CD4-positive, alpha-beta T cell treated with Interleukin-4 for 1 hour (primary cell): Measurements from ENCODE around the gene SLC23A2.
"Not testable (repeated sequence)": the region's sequence is repeated elsewhere in the genome, so short reads cannot be mapped to it uniquely, and the experiment has no call there.

Experiments used
- DNase-seq, 2 donors: peaks; one replicate each; pipeline ENCODE4 v3.0.0-alpha.2; 2020 to 2022

SLC23A2 gene

GRCh38 chr20:4898282-4899244 is 102.7 kb downstream of the SLC23A2 start:
- DNase-seq: no peak

- no peak for DNase-seq
These were observed 103.7 kb downstream of the SLC23A2 start for GRCh38 chr20:4897600-4897999.

- DNase-seq: peak in 1 of 2 donors; percentile 29
These were observed 104.3 kb downstream of the SLC23A2 start for GRCh38 chr20:4896971-4897497.

GRCh38 chr20:4896119-4896702 is 105.1 kb downstream of the SLC23A2 start:
- no peak for DNase-seq

GRCh38 chr20:4894981-4895381 is 106.3 kb downstream of the SLC23A2 start:
- no peak for DNase-seq

- DNase-seq: no peak
These were observed 106.9 kb downstream of the SLC23A2 start for GRCh38 chr20:4894409-4894808.

- no peak for DNase-seq
These were observed 107.6 kb downstream of the SLC23A2 start for GRCh38 chr20:4893709-4894108.

GRCh38 chr20:4891997-4892396 is 109.3 kb downstream of the SLC23A2 start:
- no peak for DNase-seq

- DNase-seq: no peak
These were observed 110.0 kb downstream of the SLC23A2 start for GRCh38 chr20:4891190-4891763.

- no peak for DNase-seq
These were observed 111.9 kb downstream of the SLC23A2 start for GRCh38 chr20:4889446-4889845.

GRCh38 chr20:4887586-4887985 is 113.7 kb downstream of the SLC23A2 start:
- DNase-seq: no peak

- no peak for DNase-seq
These were observed 114.4 kb downstream of the SLC23A2 start for GRCh38 chr20:4886771-4887527.

GRCh38 chr20:4885877-4886276 is 115.4 kb downstream of the SLC23A2 start:
- no peak for DNase-seq

GRCh38 chr20:4883546-4883945 is 117.8 kb downstream of the SLC23A2 start:
- no peak for DNase-seq

GRCh38 chr20:4883051-4883450 is 118.3 kb downstream of the SLC23A2 start:
- no peak for DNase-seq

GRCh38 chr20:4881006-4881730 is 120.1 kb downstream of the SLC23A2 start:
- DNase-seq: no peak

- no peak for DNase-seq
These were observed 121.3 kb downstream of the SLC23A2 start for GRCh38 chr20:4880051-4880450.

GRCh38 chr20:4878099-4878498 is 123.2 kb downstream of the SLC23A2 start:
- not testable (repeated sequence) for DNase-seq

- DNase-seq: no peak
These were observed 124.6 kb downstream of the SLC23A2 start for GRCh38 chr20:4876731-4877130.

- DNase-seq: no peak
These were observed 125.0 kb downstream of the SLC23A2 start for GRCh38 chr20:4876301-4876700.

GRCh38 chr20:4875578-4876067 is 125.7 kb downstream of the SLC23A2 start:
- DNase-seq: no peak

GRCh38 chr20:4873396-4873795 is 127.9 kb downstream of the SLC23A2 start:
- no peak for DNase-seq
